H1 (cell line): Measurements from ENCODE around the gene MCM9. TPM values are rescaled to one million over a fixed set of nuclear protein-coding genes. Genes with fewer than 3 reads are reported as not detected.

Source experiments
- BACH1 ChIP-seq: IDR thresholded peaks from 2 replicates; pipeline ENCODE4 v1.6.1; 2012; ENCODE audit warnings: low read length, improper control_type of control experiment
- CBX8 ChIP-seq: fragments of 300-800, 300-1000 bp; sonication (generic); IDR thresholded peaks from 2 replicates; pipeline ENCODE4 v1.7.1; 2016; ENCODE audit warnings: low read depth, low read length, borderline replicate concordance
- CHD1 ChIP-seq: IDR thresholded peaks from 2 replicates; pipeline ENCODE4 v1.6.1; 2012; ENCODE audit warnings: low read depth, low read length, improper control_type of control experiment
- RXRA ChIP-seq: IDR thresholded peaks from 2 replicates; pipeline ENCODE4 v1.6.1; 2011; ENCODE audit warnings: low read depth, mild to moderate bottlenecking, low read length, moderate library complexity; ENCODE audit not compliant: insufficient read depth
- SIRT6 ChIP-seq: IDR thresholded peaks from one replicate; pipeline ENCODE4 v1.7.1; 2012; ENCODE audit warnings: low read length, inconsistent platforms
- polyA plus RNA-seq, 7 experiments: library from polyadenylated mRNA; depleted of rRNA in 3 of 7; stranded (reverse) in 5 of 7; unstranded in 2 of 7; fragments of >200 nt in 5 of 7; fragments of 200-250 nt in 2 of 7; gene quantifications; 1 replicate in 5 of 7; 2 replicates in 1 of 7; 4 replicates in 1 of 7; pipeline versions ENCODE4 v1.2.1 to v1.2.3, GENCODE V29; 2011 to 2013; ENCODE audit warnings: missing spikeins in 2 of 7, mixed read lengths in 2 of 7
- total RNA-seq: library from RNA; stranded (reverse); fragmentation: NEBNext Ultra II Directional; extraction: Animal tissue kit (Norgen Biotek cat#: 25700); gene quantifications from 2 replicates; pipeline ENCODE4 v1.2.1, GENCODE V29; 2021
- TF ChIP-seq, protein P1 (sequence below): fragments of 300-600 bp; sonication (generic); IDR thresholded peaks from 2 replicates; pipeline ENCODE4 v1.7.1; 2012; ENCODE audit warnings: low read length, moderate library complexity, mild to moderate bottlenecking, inconsistent platforms; ENCODE audit not compliant: insufficient replicate concordance

Gene MCM9
- total and polyA plus RNA-seq, 2 of the 8 experiments (the other 6 are each of a cell fraction or from before 2014, with no cell fraction given): 3.7 to 11.4 TPM

GRCh38 chr6:118903691-118904090 lies 31.3 kb downstream of the MCM9 start (continued):
- TF ChIP-seq, protein P1, sequence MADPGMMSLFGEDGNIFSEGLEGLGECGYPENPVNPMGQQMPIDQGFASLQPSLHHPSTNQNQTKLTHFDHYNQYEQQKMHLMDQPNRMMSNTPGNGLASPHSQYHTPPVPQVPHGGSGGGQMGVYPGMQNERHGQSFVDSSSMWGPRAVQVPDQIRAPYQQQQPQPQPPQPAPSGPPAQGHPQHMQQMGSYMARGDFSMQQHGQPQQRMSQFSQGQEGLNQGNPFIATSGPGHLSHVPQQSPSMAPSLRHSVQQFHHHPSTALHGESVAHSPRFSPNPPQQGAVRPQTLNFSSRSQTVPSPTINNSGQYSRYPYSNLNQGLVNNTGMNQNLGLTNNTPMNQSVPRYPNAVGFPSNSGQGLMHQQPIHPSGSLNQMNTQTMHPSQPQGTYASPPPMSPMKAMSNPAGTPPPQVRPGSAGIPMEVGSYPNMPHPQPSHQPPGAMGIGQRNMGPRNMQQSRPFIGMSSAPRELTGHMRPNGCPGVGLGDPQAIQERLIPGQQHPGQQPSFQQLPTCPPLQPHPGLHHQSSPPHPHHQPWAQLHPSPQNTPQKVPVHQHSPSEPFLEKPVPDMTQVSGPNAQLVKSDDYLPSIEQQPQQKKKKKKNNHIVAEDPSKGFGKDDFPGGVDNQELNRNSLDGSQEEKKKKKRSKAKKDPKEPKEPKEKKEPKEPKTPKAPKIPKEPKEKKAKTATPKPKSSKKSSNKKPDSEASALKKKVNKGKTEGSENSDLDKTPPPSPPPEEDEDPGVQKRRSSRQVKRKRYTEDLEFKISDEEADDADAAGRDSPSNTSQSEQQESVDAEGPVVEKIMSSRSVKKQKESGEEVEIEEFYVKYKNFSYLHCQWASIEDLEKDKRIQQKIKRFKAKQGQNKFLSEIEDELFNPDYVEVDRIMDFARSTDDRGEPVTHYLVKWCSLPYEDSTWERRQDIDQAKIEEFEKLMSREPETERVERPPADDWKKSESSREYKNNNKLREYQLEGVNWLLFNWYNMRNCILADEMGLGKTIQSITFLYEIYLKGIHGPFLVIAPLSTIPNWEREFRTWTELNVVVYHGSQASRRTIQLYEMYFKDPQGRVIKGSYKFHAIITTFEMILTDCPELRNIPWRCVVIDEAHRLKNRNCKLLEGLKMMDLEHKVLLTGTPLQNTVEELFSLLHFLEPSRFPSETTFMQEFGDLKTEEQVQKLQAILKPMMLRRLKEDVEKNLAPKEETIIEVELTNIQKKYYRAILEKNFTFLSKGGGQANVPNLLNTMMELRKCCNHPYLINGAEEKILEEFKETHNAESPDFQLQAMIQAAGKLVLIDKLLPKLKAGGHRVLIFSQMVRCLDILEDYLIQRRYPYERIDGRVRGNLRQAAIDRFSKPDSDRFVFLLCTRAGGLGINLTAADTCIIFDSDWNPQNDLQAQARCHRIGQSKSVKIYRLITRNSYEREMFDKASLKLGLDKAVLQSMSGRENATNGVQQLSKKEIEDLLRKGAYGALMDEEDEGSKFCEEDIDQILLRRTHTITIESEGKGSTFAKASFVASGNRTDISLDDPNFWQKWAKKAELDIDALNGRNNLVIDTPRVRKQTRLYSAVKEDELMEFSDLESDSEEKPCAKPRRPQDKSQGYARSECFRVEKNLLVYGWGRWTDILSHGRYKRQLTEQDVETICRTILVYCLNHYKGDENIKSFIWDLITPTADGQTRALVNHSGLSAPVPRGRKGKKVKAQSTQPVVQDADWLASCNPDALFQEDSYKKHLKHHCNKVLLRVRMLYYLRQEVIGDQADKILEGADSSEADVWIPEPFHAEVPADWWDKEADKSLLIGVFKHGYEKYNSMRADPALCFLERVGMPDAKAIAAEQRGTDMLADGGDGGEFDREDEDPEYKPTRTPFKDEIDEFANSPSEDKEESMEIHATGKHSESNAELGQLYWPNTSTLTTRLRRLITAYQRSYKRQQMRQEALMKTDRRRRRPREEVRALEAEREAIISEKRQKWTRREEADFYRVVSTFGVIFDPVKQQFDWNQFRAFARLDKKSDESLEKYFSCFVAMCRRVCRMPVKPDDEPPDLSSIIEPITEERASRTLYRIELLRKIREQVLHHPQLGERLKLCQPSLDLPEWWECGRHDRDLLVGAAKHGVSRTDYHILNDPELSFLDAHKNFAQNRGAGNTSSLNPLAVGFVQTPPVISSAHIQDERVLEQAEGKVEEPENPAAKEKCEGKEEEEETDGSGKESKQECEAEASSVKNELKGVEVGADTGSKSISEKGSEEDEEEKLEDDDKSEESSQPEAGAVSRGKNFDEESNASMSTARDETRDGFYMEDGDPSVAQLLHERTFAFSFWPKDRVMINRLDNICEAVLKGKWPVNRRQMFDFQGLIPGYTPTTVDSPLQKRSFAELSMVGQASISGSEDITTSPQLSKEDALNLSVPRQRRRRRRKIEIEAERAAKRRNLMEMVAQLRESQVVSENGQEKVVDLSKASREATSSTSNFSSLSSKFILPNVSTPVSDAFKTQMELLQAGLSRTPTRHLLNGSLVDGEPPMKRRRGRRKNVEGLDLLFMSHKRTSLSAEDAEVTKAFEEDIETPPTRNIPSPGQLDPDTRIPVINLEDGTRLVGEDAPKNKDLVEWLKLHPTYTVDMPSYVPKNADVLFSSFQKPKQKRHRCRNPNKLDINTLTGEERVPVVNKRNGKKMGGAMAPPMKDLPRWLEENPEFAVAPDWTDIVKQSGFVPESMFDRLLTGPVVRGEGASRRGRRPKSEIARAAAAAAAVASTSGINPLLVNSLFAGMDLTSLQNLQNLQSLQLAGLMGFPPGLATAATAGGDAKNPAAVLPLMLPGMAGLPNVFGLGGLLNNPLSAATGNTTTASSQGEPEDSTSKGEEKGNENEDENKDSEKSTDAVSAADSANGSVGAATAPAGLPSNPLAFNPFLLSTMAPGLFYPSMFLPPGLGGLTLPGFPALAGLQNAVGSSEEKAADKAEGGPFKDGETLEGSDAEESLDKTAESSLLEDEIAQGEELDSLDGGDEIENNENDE: no peak
- TF ChIP-seq CBX8 (no peak), RXRA (no peak), CHD1 (no peak), SIRT6 (no peak), BACH1 (no peak)
